Keratinocyte (primary cell): ENCODE results near the gene PFAS.

ENCODE experiments used
- CTCF ChIP-seq, 3 experiments: IDR thresholded peaks in 1 of 3; conservative IDR thresholded peaks in 1 of 3; optimal IDR thresholded peaks in 1 of 3; 2 replicates in 2 of 3; 3 replicates in 1 of 3; pipeline versions ENCODE3 to v1.5.1; 2011; ENCODE audit warnings: low read length in 3 of 3, mild to moderate bottlenecking in 3 of 3, moderate library complexity in 2 of 3, control low read depth in 1 of 3, inconsistent platforms in 1 of 3; ENCODE audit not compliant: insufficient read depth in 2 of 3; ENCODE audit errors: extremely low read depth in 1 of 3
- EZH2 ChIP-seq: IDR thresholded peaks from one replicate; pipeline ENCODE4 v1.6.1; 2012; ENCODE audit warnings: inconsistent platforms, mild to moderate bottlenecking, low read length, moderate library complexity

- TF ChIP-seq CTCF (optimal IDR thresholded peaks at IDR 0.05 in 1 of 3, IDR thresholded peaks at IDR 0.05 in 1 of 3, conservative IDR thresholded peaks at IDR 0.05 in 1 of 3; ENCODE audit: extremely low read depth in 1 of 3, insufficient read depth in 2 of 3, low read length in 3 of 3) (no peak), EZH2 (no peak)
Measured at GRCh38 chr17:8274816-8275215, 25.7 kb downstream of the PFAS start.
